ENCODE results near the gene GMEB2. TPM values are rescaled to one million over a fixed set of nuclear protein-coding genes. Genes with fewer than 3 reads are reported as not detected.
A peak's percentile ranks its signal among the peaks of the same experiment; 100 is the strongest.

The GMEB2 gene
- total and polyA plus RNA-seq, 10 of the 15 experiments (the other 5 are each of a cell fraction or from before 2014, with no cell fraction given) = 0.08 to 15.1 (median 6.9) TPM

- TF ChIP-seq ZBTB11 (CRISPR knock-in tag; IDR thresholded peaks at IDR 0.05) = no peak
- no peak for TF ChIP-seq USF1 (IDR thresholded peaks at IDR 0.05; ENCODE audit: borderline replicate concordance, extremely low read length, insufficient read depth, low read depth, low read length)
- peak; percentile 54 for TF ChIP-seq NRF1 (conservative IDR thresholded peaks at IDR 0.05; ENCODE audit: low read depth, low read length)
- no peak for TF ChIP-seq POLR2A (IDR thresholded peaks at IDR 0.05; ENCODE audit: low read depth, low read length)
- TF ChIP-seq ZNF207 (IDR thresholded peaks at IDR 0.05; ENCODE audit: borderline replicate concordance) = peak; percentile 70; the same call in 1 of the 2 replicates
- peak; percentile 75; the same call in 1 of the 2 replicates for TF ChIP-seq RB1 (IDR thresholded peaks at IDR 0.05; ENCODE audit: borderline replicate concordance)
- TF ChIP-seq NBN (IDR thresholded peaks at IDR 0.05) = no peak
- no peak for TF ChIP-seq ZBED1 (IDR thresholded peaks at IDR 0.05; ENCODE audit: borderline replicate concordance)
- TF ChIP-seq RFX5 (IDR thresholded peaks at IDR 0.05; ENCODE audit: low read depth, low read length) = no peak
- TF ChIP-seq, protein P1, sequence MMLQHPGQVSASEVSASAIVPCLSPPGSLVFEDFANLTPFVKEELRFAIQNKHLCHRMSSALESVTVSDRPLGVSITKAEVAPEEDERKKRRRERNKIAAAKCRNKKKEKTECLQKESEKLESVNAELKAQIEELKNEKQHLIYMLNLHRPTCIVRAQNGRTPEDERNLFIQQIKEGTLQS (IDR thresholded peaks at IDR 0.05; ENCODE audit: borderline replicate concordance, extremely low read depth, low read depth, low read length) = no peak
- TF ChIP-seq EED (IDR thresholded peaks at IDR 0.05; ENCODE audit: low read depth) = no peak
- 0 out of 2 replicates have a peak, but pooled peaks have one; percentile 1 for TF ChIP-seq TAF1 (IDR thresholded peaks at IDR 0.05; ENCODE audit: borderline replicate concordance, low read depth, low read length)
- TF ChIP-seq YY1 (IDR thresholded peaks at IDR 0.05; ENCODE audit: low read depth, low read length) = peak; percentile 76
- TF ChIP-seq STAT3 (IDR thresholded peaks at IDR 0.05; ENCODE audit: low read depth, low read length) = no peak
- no peak for TF ChIP-seq SUZ12 (IDR thresholded peaks at IDR 0.05; ENCODE audit: unreplicated experiment)
- no peak for TF ChIP-seq GABPA (IDR thresholded peaks at IDR 0.05; ENCODE audit: low read depth)
- no peak for TF ChIP-seq PAX5 (IDR thresholded peaks at IDR 0.05; ENCODE audit: borderline replicate concordance, low read depth, low read length)
- peak; percentile 58; the same call in 1 of the 2 replicates for TF ChIP-seq NFXL1 (IDR thresholded peaks at IDR 0.05; ENCODE audit: borderline replicate concordance)
- TF ChIP-seq TCF3 (IDR thresholded peaks at IDR 0.05; ENCODE audit: borderline replicate concordance, insufficient read depth, low read depth, low read length) = peak; percentile 88
- no peak for TF ChIP-seq E2F8 (IDR thresholded peaks at IDR 0.05; ENCODE audit: low read depth, partially characterized antibody)
- TF ChIP-seq CBFB (IDR thresholded peaks at IDR 0.05; ENCODE audit: low read depth) = no peak
- 0 out of 2 replicates have a peak, but pooled peaks have one; percentile 20 for TF ChIP-seq MXI1 (IDR thresholded peaks at IDR 0.05; ENCODE audit: low read depth, low read length)
- no peak for TF ChIP-seq WRNIP1 (IDR thresholded peaks at IDR 0.05; ENCODE audit: borderline replicate concordance, low read depth, low read length)
- no peak for TF ChIP-seq POLR2AphosphoS5 (IDR thresholded peaks at IDR 0.05; ENCODE audit: low read length)
- no peak for TF ChIP-seq MTA2 (IDR thresholded peaks at IDR 0.05; ENCODE audit: low read depth)
Observed at GRCh38 chr20:63641792-63642523, 15.1 kb upstream of the GMEB2 start (continued).
